Lower leg skin (tissue), 3 donors: ENCODE measurements around the gene FCN2.

Source experiments
- POLR2A ChIP-seq, 2 donors: fragments of 450-650 bp; IDR thresholded peaks; one replicate each; pipeline ENCODE4 v1.6.1; 2016 to 2017; ENCODE audit warnings: antibody characterized with exemption in 2 of 2, mild to moderate bottlenecking in 1 of 2, moderate library complexity in 1 of 2
- TF ChIP-seq, protein P1 (sequence below), 3 donors: fragments of 450-650 bp; IDR thresholded peaks; one replicate each; pipeline ENCODE4 v1.5.1; 2016; ENCODE audit warnings: antibody characterized with exemption in 3 of 3, mild to moderate bottlenecking in 3 of 3, moderate library complexity in 2 of 3

GRCh38 chr9:134842321-134842720 lies 38.3 kb upstream of the FCN2 start:
- TF ChIP-seq, protein P1, sequence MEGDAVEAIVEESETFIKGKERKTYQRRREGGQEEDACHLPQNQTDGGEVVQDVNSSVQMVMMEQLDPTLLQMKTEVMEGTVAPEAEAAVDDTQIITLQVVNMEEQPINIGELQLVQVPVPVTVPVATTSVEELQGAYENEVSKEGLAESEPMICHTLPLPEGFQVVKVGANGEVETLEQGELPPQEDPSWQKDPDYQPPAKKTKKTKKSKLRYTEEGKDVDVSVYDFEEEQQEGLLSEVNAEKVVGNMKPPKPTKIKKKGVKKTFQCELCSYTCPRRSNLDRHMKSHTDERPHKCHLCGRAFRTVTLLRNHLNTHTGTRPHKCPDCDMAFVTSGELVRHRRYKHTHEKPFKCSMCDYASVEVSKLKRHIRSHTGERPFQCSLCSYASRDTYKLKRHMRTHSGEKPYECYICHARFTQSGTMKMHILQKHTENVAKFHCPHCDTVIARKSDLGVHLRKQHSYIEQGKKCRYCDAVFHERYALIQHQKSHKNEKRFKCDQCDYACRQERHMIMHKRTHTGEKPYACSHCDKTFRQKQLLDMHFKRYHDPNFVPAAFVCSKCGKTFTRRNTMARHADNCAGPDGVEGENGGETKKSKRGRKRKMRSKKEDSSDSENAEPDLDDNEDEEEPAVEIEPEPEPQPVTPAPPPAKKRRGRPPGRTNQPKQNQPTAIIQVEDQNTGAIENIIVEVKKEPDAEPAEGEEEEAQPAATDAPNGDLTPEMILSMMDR (IDR thresholded peaks at IDR 0.05) = no peak
- TF ChIP-seq POLR2A (IDR thresholded peaks at IDR 0.05) = no peak
